Stomach (tissue), 9 donors: ENCODE results near the gene UBE2I. TPM values are rescaled to one million over a fixed set of nuclear protein-coding genes. Genes with fewer than 3 reads are reported as not detected.

Source experiments
- DNase-seq, 2 donors: peaks; one replicate each; pipeline versions ENCODE4 v3.0.0 to v3.0.0-alpha.2; 2013 to 2019
- H3K27ac ChIP-seq, 5 donors: fragments of 200-600 bp in 4 of 5; sonication (generic) in 4 of 5; one replicate each; pipeline ENCODE4 v1.5.1; 2013 to 2019; ENCODE audit warnings: mild to moderate bottlenecking in 1 of 5, moderate library complexity in 1 of 5
- H3K27me3 ChIP-seq, 3 donors: fragments of 200-600 bp; sonication (generic); one replicate each; pipeline ENCODE4 v1.5.1; 2017 to 2019; ENCODE audit warnings: mixed run types in 1 of 3
- H3K36me3 ChIP-seq, 4 donors: fragments of 200-600 bp; sonication (generic); 1 replicate in 3 of 4; 2 replicates in 1 of 4; pipeline ENCODE4 v1.5.1; 2016 to 2019
- H3K4me1 ChIP-seq, 4 donors: fragments of 200-600 bp; sonication (generic); one replicate each; pipeline ENCODE4 v1.5.1; 2016 to 2019
- H3K4me3 ChIP-seq, 4 donors: fragments of 200-600 bp; sonication (generic) in 3 of 4; one replicate each; pipeline ENCODE4 v1.5.1; 2016 to 2019; ENCODE audit warnings: mild to moderate bottlenecking in 1 of 4
- H3K9me3 ChIP-seq, 4 donors: fragments of 200-600 bp; sonication (generic); one replicate each; pipeline ENCODE4 v1.5.1; 2016 to 2019
- CTCF ChIP-seq, 7 experiments: fragments of 450-650 bp in 4 of 7; fragments of 200-600 bp in 3 of 7; sonication (generic) in 3 of 7; IDR thresholded peaks; one replicate each; pipeline ENCODE4 v1.5.1; 2016 to 2019; ENCODE audit warnings: antibody characterized with exemption in 7 of 7, control low read depth in 2 of 7, mild to moderate bottlenecking in 1 of 7
- EP300 ChIP-seq: sonication (generic); formaldehyde crosslinking; IDR thresholded peaks from one replicate; pipeline ENCODE4 v1.6.1; 2017; ENCODE audit warnings: antibody characterized with exemption
- POLR2A ChIP-seq, 4 donors: fragments of 450-650 bp; IDR thresholded peaks; one replicate each; pipeline ENCODE4 v1.6.1; 2016; ENCODE audit warnings: antibody characterized with exemption in 4 of 4, control low read depth in 2 of 4, mild to moderate bottlenecking in 1 of 4, moderate library complexity in 1 of 4
- POLR2AphosphoS5 ChIP-seq, 3 donors: sonication (generic); formaldehyde crosslinking; IDR thresholded peaks; one replicate each; pipeline ENCODE4 v1.6.1; 2016; ENCODE audit warnings: antibody characterized with exemption in 3 of 3
- WGBS, 5 donors: extraction: QIAGEN DNeasy Blood & Tissue Kit in 3 of 5; methylation state at CpG; one replicate each; pipeline versions ENCODE4 v1.1.5 to v1.1.7; 2013 to 2018; 5-methylcytosine and 5-hydroxymethylcytosine counted together
- intact Hi-C: fragments of 100-400 bp; cut with DNase I; formaldehyde crosslinking; loops from one replicate; pipeline ENCODE4 v1.15.1; 2023; ENCODE audit warnings: low total_unique reads
- polyA plus RNA-seq, 3 donors: library from polyadenylated mRNA; stranded (reverse); fragments of 200-250 nt; gene quantifications; one replicate each; pipeline ENCODE4 v1.2.3, GENCODE V29; 2013
- total RNA-seq, 5 donors: library from RNA; depleted of rRNA; stranded (reverse); fragments of >200 nt; gene quantifications; one replicate each; pipeline versions ENCODE4 v1.1.0 to v1.2.3, GENCODE V29; 2014 to 2016
- donor health status: healthy with polysubstance abuse.
- donor health status: Bipolar disorder and iron deficiency.
- donor health status: healthy.

UBE2I gene
- total and polyA plus RNA-seq, 8 donors = 42.0 to 71.0 (median 46.7) TPM

GRCh38 chr16:1320097-1320496, 10.7 kb downstream of the UBE2I start:
- Histone ChIP-seq H3K9me3 (no peaks in the 10 kb centered on the region), H3K27me3 (no peaks in the 10 kb centered on the region), H3K36me3 (peaks cover 85 to 100% (median 100%) of the 10 kb centered on the region in 4 donors), H3K4me1 (peaks cover 0 to 2% (median 0%) of the 10 kb centered on the region in 4 donors), H3K27ac (no peak overlapping the region), H3K4me3 (no peak overlapping the region)
- DNase-seq = no peak
- intact Hi-C loops = no loop called here
- WGBS, 5 donors = 81 to 87% (median 83%) methylated on average over 12 of the region's 12 CpGs
- TF ChIP-seq POLR2A (IDR thresholded peaks at IDR 0.05) = no peak
- TF ChIP-seq CTCF (IDR thresholded peaks at IDR 0.05) = no peak
- no peak for TF ChIP-seq EP300
- no peak for TF ChIP-seq POLR2AphosphoS5 (IDR thresholded peaks at IDR 0.05)

DNA sequence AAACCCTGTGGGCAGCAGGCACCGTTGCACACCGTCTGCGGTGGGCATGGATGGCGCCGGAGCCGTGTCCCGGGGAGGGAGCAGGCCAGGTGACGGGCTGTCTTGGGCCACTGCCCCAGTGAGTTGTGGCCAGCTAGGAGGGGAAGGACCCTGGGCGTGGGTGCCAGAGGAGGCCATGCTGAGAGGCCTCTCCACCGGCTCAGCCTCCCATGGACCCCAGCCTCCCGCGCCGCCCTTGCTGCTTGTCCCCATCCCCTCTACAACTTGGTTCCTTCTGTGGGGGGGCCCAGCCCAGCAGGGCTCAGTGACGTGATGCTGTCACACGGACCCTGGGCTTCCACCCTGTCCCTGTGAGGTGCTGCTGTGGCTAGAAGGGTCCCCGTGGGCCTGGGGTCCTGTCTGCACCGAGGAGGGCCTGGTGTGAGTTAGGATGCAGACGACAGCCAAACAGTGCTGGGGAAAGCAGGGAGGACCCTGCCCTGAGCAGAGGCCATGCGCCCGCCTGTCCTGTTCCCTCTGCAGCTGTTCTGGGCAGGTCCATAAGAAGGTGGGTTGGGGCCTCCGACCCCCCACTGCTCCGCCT, 11.3 kb downstream of the UBE2I start:
- Histone ChIP-seq H3K27me3 (no peaks in the 10 kb centered on the region), H3K27ac (no peak overlapping the region), H3K4me3 (no peak overlapping the region), H3K36me3 (peaks cover 83 to 100% (median 100%) of the 10 kb centered on the region in 4 donors), H3K4me1 (no peaks in the 10 kb centered on the region), H3K9me3 (no peaks in the 10 kb centered on the region)
- no peak for TF ChIP-seq POLR2AphosphoS5 (IDR thresholded peaks at IDR 0.05)
- no peak for TF ChIP-seq CTCF (IDR thresholded peaks at IDR 0.05)
- TF ChIP-seq POLR2A (IDR thresholded peaks at IDR 0.05) = no peak
- TF ChIP-seq EP300 = no peak
- DNase-seq = no peak
- WGBS, 5 donors = 86 to 89% (median 88%) methylated on average over 8 to 22 of the region's 22 CpGs
- intact Hi-C loops = no loop called here

DNA sequence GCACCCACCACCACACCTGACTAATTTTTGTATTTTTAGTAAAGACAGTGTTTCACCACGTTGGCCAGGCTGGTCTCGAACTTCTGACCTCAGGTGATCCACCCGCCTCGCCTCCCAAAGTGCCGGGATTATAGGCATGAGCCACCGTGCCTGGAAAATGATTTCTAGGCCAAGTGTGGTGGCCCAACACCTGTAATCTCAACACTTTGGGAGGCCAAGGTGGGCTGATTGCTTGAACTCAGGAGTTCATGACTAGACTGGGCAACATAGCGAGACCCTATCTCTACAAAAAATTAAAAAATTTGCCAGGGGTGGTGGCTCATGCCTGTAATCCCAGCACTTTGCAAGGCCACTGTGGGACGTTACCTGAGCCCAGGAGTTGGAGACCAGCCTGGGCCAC, 13.0 kb downstream of the UBE2I start:
- TF ChIP-seq CTCF (IDR thresholded peaks at IDR 0.05) = no peak
- no peak for TF ChIP-seq POLR2A (IDR thresholded peaks at IDR 0.05)
- TF ChIP-seq EP300 = no peak
- TF ChIP-seq POLR2AphosphoS5 (IDR thresholded peaks at IDR 0.05) = no peak
- 95 to 98% (median 96%) methylated on average over 8 of the region's 8 CpGs for WGBS, 5 donors
- H3K4me3 ChIP-seq = no peak overlapping the region
- no peak for DNase-seq
- no peaks in the 10 kb centered on the region for H3K4me1 ChIP-seq
- intact Hi-C loops = no loop called here
- peaks cover 67 to 97% (median 96%) of the 10 kb centered on the region in 4 donors for H3K36me3 ChIP-seq
- no peak overlapping the region for H3K27ac ChIP-seq
- H3K9me3 ChIP-seq = no peaks in the 10 kb centered on the region
- H3K27me3 ChIP-seq = no peaks in the 10 kb centered on the region

DNA sequence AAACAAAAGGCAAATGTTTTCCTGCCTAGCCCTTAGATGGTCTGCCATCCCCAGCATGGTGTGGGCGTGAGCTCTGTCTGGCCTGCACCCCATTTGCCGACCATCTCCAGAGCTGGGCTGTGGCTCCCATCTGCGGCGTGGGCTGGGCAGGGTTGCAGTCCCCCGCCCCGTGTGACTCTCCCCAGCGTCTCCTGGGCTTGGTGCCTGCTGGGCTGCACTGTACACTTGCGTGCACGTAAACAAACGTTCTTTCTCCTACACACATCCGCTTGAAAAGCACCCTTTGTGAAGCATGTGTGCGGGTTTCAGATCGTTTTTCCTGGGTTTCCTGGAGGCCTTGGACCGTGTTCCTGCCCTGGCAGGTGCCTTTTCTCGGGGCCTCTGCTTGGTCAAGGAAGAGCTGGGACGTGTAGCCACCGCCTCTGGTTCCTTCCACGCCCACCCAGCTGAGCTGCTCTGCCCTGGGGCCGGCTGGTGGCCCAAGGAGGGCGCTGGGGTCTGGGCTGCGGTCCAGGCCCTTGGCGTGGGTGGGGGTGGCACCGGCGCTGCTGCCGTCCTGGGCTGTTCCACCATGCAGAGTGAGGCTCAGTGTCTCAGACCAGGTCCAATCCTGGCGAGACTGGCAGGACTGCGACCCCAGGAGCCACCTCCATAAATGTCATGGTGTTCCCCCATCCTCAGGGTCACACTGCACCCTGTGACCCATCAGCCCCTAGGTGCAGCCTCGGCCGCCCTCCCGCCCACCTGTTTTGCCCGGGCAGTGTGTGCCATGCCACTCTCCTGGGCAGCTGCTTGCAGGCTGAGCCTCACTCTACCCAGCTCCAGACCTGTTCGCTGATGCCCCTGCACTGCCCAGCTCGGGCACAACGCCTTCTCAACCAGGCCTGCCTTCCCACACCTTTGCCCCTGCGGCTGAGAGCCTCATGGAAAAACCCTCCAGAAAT, 14.1 kb downstream of the UBE2I start:
- H3K27ac ChIP-seq = no peak overlapping the region
- H3K4me3 ChIP-seq = no peak overlapping the region
- no peaks in the 10 kb centered on the region for H3K9me3 ChIP-seq
- no peaks in the 10 kb centered on the region for H3K27me3 ChIP-seq
- WGBS, 5 donors = 75 to 79% (median 78%) methylated on average over 20 to 35 of the region's 35 CpGs
- H3K36me3 ChIP-seq = peaks cover 55 to 94% (median 84%) of the 10 kb centered on the region in 4 donors
- DNase-seq = no peak
- H3K4me1 ChIP-seq = no peaks in the 10 kb centered on the region
- intact Hi-C loops = no loop called here
- TF ChIP-seq POLR2A (IDR thresholded peaks at IDR 0.05) (no peak), POLR2AphosphoS5 (IDR thresholded peaks at IDR 0.05) (no peak), CTCF (IDR thresholded peaks at IDR 0.05) (no peak), EP300 (no peak)
